RPMI7951 (cell line): ENCODE measurements around the gene PDPN. TPM values are rescaled to one million over a fixed set of nuclear protein-coding genes. Genes with fewer than 3 reads are reported as not detected.

Source experiments
- total RNA-seq: library from RNA; depleted of rRNA; stranded (reverse); fragments of >200 nt; shearing (Covaris generic); gene quantifications from 2 replicates; pipeline ENCODE4 v1.2.3, GENCODE V29; 2014; rRNA removed

PDPN gene
- total RNA-seq, 1 experiment from 2014 or later = 1.6 TPM

Other genes with a start within 250 kb of the PDPN start
- gene PRAMEF14, start 236.7 kb upstream of the PDPN start, total RNA-seq = not detected in 2 replicates
- not detected in 2 replicates for gene PRAMEF19, start 211.9 kb upstream of the PDPN start, total RNA-seq
- gene PRAMEF17, start 194.2 kb upstream of the PDPN start, total RNA-seq = not detected in 2 replicates
- not detected in 2 replicates for gene PRAMEF20, start 173.4 kb upstream of the PDPN start, total RNA-seq
- not detected in 2 replicates for gene LRRC38, start 69.8 kb upstream of the PDPN start, total RNA-seq
- 7.1 and 9.5 TPM in 2 replicates for gene PRDM2, start 116.4 kb downstream of the PDPN start, total RNA-seq